PC-3 (cell line): ENCODE measurements around the gene NDE1. TPM values are rescaled to one million over a fixed set of nuclear protein-coding genes. Genes with fewer than 3 reads are reported as not detected.

Experiments used
- ATAC-seq: fragments of 200-7000 bp; cut with Tn5 transposase; 2 replicates; pipeline ENCODE4 v1.9.1; 2020; ENCODE audit warnings: mild to moderate bottlenecking, moderate library complexity
- BruUV-seq: library from RNA; stranded (reverse); fragments of 400-500 nt; replicated peaks from 2 replicates; lab custom pipeline; 2021; lab: Mats Ljungman, UMichigan
- CTCF ChIA-PET: fragments of 300-600 bp; sonication (Branson Sonifier 250); formaldehyde crosslinking; loops from one replicate; lab custom pipeline; 2022; ENCODE audit warnings: antibody characterized with exemption; lab: Charles Lee
- POLR2A ChIA-PET: fragments of 300-600 bp; sonication (Branson Sonifier 250); formaldehyde crosslinking; loops from one replicate; lab custom pipeline; 2022; ENCODE audit warnings: antibody characterized with exemption; ENCODE audit not compliant: unreplicated experiment; lab: Charles Lee
- DNase-seq: peaks from one replicate; pipeline ENCODE4 v3.0.0-alpha.2; 2015
- H2AFZ ChIP-seq: fragments of 300-600 bp; sonication (generic); 2 replicates; pipeline ENCODE4 v1.6.0; 2016; ENCODE audit warnings: antibody characterized with exemption, low read length
- H3F3A ChIP-seq: fragments of 300-600 bp; sonication (generic); one replicate; pipeline ENCODE4 v1.6.0; 2017; ENCODE audit warnings: antibody characterized with exemption, low read length, control low read depth, mild to moderate bottlenecking; ENCODE audit not compliant: unreplicated experiment
- H3K27ac ChIP-seq: fragments of 300-600 bp; sonication (generic); 2 replicates; pipeline ENCODE4 v1.5.1; 2016; ENCODE audit warnings: mild to moderate bottlenecking, low read length
- H3K27me3 ChIP-seq: fragments of 300-600 bp; sonication (generic); 2 replicates; pipeline ENCODE4 v1.6.1; 2016; ENCODE audit warnings: low read length, mixed read lengths
- H3K36me3 ChIP-seq: fragments of 300-600 bp; sonication (generic); 2 replicates; pipeline ENCODE4 v1.6.1; 2016; ENCODE audit warnings: low read depth, mixed run types, low read length, mixed read lengths
- H3K4me1 ChIP-seq: fragments of 300-600 bp; sonication (generic); 2 replicates; pipeline ENCODE4 v1.5.1; 2016; ENCODE audit warnings: low read length; ENCODE audit not compliant: insufficient read depth
- H3K4me2 ChIP-seq: fragments of 300-600 bp; sonication (generic); 2 replicates; pipeline ENCODE4 v1.6.0; 2016; ENCODE audit warnings: low read length
- H3K4me3 ChIP-seq: fragments of 300-600 bp; sonication (generic); 2 replicates; pipeline ENCODE4 v1.5.1; 2016; ENCODE audit warnings: mild to moderate bottlenecking, low read length, mixed read lengths
- H3K79me2 ChIP-seq: fragments of 300-600 bp; sonication (generic); 2 replicates; pipeline ENCODE4 v1.6.1; 2017; ENCODE audit warnings: low read length, mixed read lengths
- H3K9ac ChIP-seq: fragments of 300-600 bp; sonication (generic); 2 replicates; pipeline ENCODE4 v1.6.0; 2016; ENCODE audit warnings: mild to moderate bottlenecking, low read length
- H3K9me2 ChIP-seq: fragments of 300-600 bp; sonication (generic); replicated peaks from 2 replicates; pipeline ENCODE4 v1.6.1; 2016; ENCODE audit warnings: mixed run types, low read length, mixed read lengths
- H3K9me3 ChIP-seq: fragments of 300-600 bp; sonication (generic); 2 replicates; pipeline ENCODE4 v1.6.1; 2016; ENCODE audit warnings: low read length, mixed read lengths
- H4K20me1 ChIP-seq: fragments of 300-600 bp; sonication (generic); 2 replicates; pipeline ENCODE4 v1.6.1; 2016; ENCODE audit warnings: low read length, mixed read lengths
- CTCF ChIP-seq: fragments of 300-600 bp; sonication (generic); conservative IDR thresholded peaks from 2 replicates; pipeline ENCODE4 v1.5.1; 2017; ENCODE audit warnings: antibody characterized with exemption, low read depth, mild to moderate bottlenecking, low read length
- EZH2 ChIP-seq: fragments of 300-600 bp; sonication (generic); IDR thresholded peaks from one replicate; pipeline ENCODE4 v1.6.1; 2017; ENCODE audit warnings: antibody characterized with exemption, mild to moderate bottlenecking, low read length; ENCODE audit not compliant: unreplicated experiment
- EZH2phosphoT487 ChIP-seq: fragments of 300-600 bp; sonication (generic); IDR thresholded peaks from 2 replicates; pipeline ENCODE4 v1.6.1; 2018; ENCODE audit warnings: mild to moderate bottlenecking, antibody characterized with exemption, low read length, borderline replicate concordance
- intact Hi-C: fragments of 100-400 bp; cut with micrococcal nuclease; formaldehyde crosslinking; loops from 2 replicates; pipeline ENCODE4 v1.9.0; 2023
- total RNA-seq: library from RNA; depleted of rRNA; stranded (reverse); fragments of >200 nt; gene quantifications from 2 replicates; pipeline ENCODE4 v1.2.3, GENCODE V29; 2014

NDE1 gene
- total RNA-seq, 1 experiment from 2014 or later, result 24.9 TPM

GRCh38 chr16:15649727-15650018, 372 bp upstream of the NDE1 start:
- no peaks in the 10 kb centered on the region for H3K9me2 ChIP-seq
- peak overlapping the region; percentile 93 for H2AFZ ChIP-seq
- H3K4me1 ChIP-seq, result peaks cover 12% of the 10 kb centered on the region
- H3K36me3 ChIP-seq, result no peaks in the 10 kb centered on the region
- ChIA-PET CTCF (no interaction called here), POLR2A (interaction anchor here (0.6 kb wide), 1 partner anchor 37 kb away, joined by 9 read pairs; no protein-coding TSS in a partner anchor)
- TF ChIP-seq EZH2 (no peak), CTCF (no peak), EZH2phosphoT487 (no peak)
- H3K4me2 ChIP-seq, result peak overlapping the region; percentile 97
- peaks cover 44% of the 10 kb centered on the region for H3K79me2 ChIP-seq
- no peaks in the 10 kb centered on the region for H3K9me3 ChIP-seq
- H4K20me1 ChIP-seq, result no peaks in the 10 kb centered on the region
- H3F3A ChIP-seq, result peaks cover 2% of the 10 kb centered on the region
- H3K27me3 ChIP-seq, result no peaks in the 10 kb centered on the region
- DNase-seq (no peak), ATAC-seq (no peak)
- H3K27ac ChIP-seq, result no peak overlapping the region
- intact Hi-C loops, result no loop called here
- H3K9ac ChIP-seq, result peak overlapping the region; percentile 58
- BruUV-seq, result no TSS peak
- peak overlapping the region; percentile 97 for H3K4me3 ChIP-seq

GRCh38 chr16:15650698-15651171, 690 bp downstream of the NDE1 start:
- TF ChIP-seq CTCF (no peak), EZH2 (no peak)
- Histone ChIP-seq H3K9ac (peak overlapping the region; percentile 86), H3K9me3 (no peaks in the 10 kb centered on the region), H3K79me2 (peaks cover 51% of the 10 kb centered on the region), H4K20me1 (no peaks in the 10 kb centered on the region), H2AFZ (peak overlapping the region; percentile 90), H3K36me3 (no peaks in the 10 kb centered on the region), H3K27ac (0 out of 2 replicates have a peak overlapping the region, but pooled peaks have one; percentile 18), H3F3A (no peaks in the 10 kb centered on the region), H3K27me3 (no peaks in the 10 kb centered on the region), H3K4me1 (peaks cover 6% of the 10 kb centered on the region; the same call in 1 of the 2 replicates), H3K4me3 (peak overlapping the region; percentile 97), H3K9me2 (no peaks in the 10 kb centered on the region), H3K4me2 (peak overlapping the region; percentile 97)
- ChIA-PET CTCF (no interaction called here), POLR2A (no interaction called here)
- TSS peak; percentile 57 for BruUV-seq
- ATAC-seq (peak; percentile 39), DNase-seq (peak; percentile 21)
- intact Hi-C loops, result no loop called here

GRCh38 chr16:15652293-15653001, 2.4 kb downstream of the NDE1 start:
- ChIA-PET POLR2A (no interaction called here), CTCF (no interaction called here)
- Histone ChIP-seq H3K4me1 (peaks cover 4% of the 10 kb centered on the region; the same call in 1 of the 2 replicates), H3F3A (no peaks in the 10 kb centered on the region), H3K27me3 (no peaks in the 10 kb centered on the region), H3K9ac (no peak overlapping the region), H4K20me1 (no peaks in the 10 kb centered on the region), H3K4me3 (no peak overlapping the region), H3K9me2 (no peaks in the 10 kb centered on the region), H3K27ac (no peak overlapping the region), H3K36me3 (no peaks in the 10 kb centered on the region), H3K4me2 (peak overlapping the region; percentile 34; the same call in 1 of the 2 replicates), H3K79me2 (peaks cover 59% of the 10 kb centered on the region), H2AFZ (no peak overlapping the region), H3K9me3 (no peaks in the 10 kb centered on the region)
- intact Hi-C loops, result no loop called here
- ATAC-seq (no peak), DNase-seq (no peak)
- TF ChIP-seq EZH2, result no peak
- TF ChIP-seq EZH2phosphoT487, result no peak
- TF ChIP-seq CTCF, result no peak
- no TSS peak for BruUV-seq
